CD14-positive monocyte (primary cell): ENCODE measurements around the gene PDIA2. TPM values are rescaled to one million over a fixed set of nuclear protein-coding genes. Genes with fewer than 3 reads are reported as not detected.

ENCODE experiments used
- DNase-seq, 3 donors: peaks; one replicate each; pipeline ENCODE4 v3.0.0-alpha.2; 2011 to 2022
- H2AFZ ChIP-seq: 2 replicates; pipeline ENCODE4 v1.6.0; 2012; ENCODE audit warnings: mild to moderate bottlenecking, low read depth, low read length, inconsistent platforms; ENCODE audit not compliant: insufficient read depth, poor library complexity, severe bottlenecking
- H3K27ac ChIP-seq, 2 donors: 1 replicate in 1 of 2; 2 replicates in 1 of 2; pipeline ENCODE4 v1.5.1; 2012 to 2013; ENCODE audit warnings: low read length in 2 of 2, control low read depth in 1 of 2, inconsistent platforms in 1 of 2, low read depth in 1 of 2, mild to moderate bottlenecking in 1 of 2
- H3K27me3 ChIP-seq, 2 donors: one replicate each; pipeline versions ENCODE4 v1.6.0 to v1.6.1; 2011 to 2013; ENCODE audit warnings: low read length in 2 of 2; ENCODE audit not compliant: control insufficient read depth in 2 of 2, insufficient read depth in 2 of 2
- H3K36me3 ChIP-seq, 2 donors: replicated peaks in 1 of 2; 1 replicate in 1 of 2; 2 replicates in 1 of 2; pipeline versions ENCODE4 v1.5.1 to v1.6.1; 2012 to 2013; ENCODE audit warnings: low read length in 2 of 2, control low read depth in 1 of 2, inconsistent platforms in 1 of 2, mild to moderate bottlenecking in 1 of 2; ENCODE audit not compliant: insufficient read depth in 2 of 2, control insufficient read depth in 1 of 2
- H3K4me1 ChIP-seq, 2 donors: 1 replicate in 1 of 2; 2 replicates in 1 of 2; pipeline versions ENCODE4 v1.5.1 to v1.6.1; 2012 to 2013; ENCODE audit warnings: low read length in 2 of 2, control low read depth in 1 of 2, inconsistent platforms in 1 of 2, mild to moderate bottlenecking in 1 of 2, moderate library complexity in 1 of 2; ENCODE audit not compliant: insufficient read depth in 2 of 2, control insufficient read depth in 1 of 2
- H3K4me2 ChIP-seq: replicated peaks from 2 replicates; pipeline ENCODE3; 2012; ENCODE audit warnings: low read length, moderate library complexity, mild to moderate bottlenecking; ENCODE audit not compliant: poor library complexity, severe bottlenecking; ENCODE audit errors: extremely low read depth
- H3K4me3 ChIP-seq, 3 experiments: fragments of 200-600 bp in 1 of 3; sonication (generic) in 1 of 3; replicated peaks in 1 of 3; 1 replicate in 2 of 3; 2 replicates in 1 of 3; pipeline ENCODE4 v1.5.1; 2011 to 2013; ENCODE audit warnings: low read length in 3 of 3, mild to moderate bottlenecking in 3 of 3, control low read depth in 2 of 3, low read depth in 2 of 3, inconsistent platforms in 1 of 3, moderate library complexity in 1 of 3
- H3K79me2 ChIP-seq: 2 replicates; pipeline ENCODE4 v1.6.0; 2012; ENCODE audit warnings: mild to moderate bottlenecking, control low read depth, inconsistent platforms, low read length, moderate library complexity; ENCODE audit not compliant: insufficient read depth
- H3K9ac ChIP-seq: 2 replicates; pipeline ENCODE4 v1.6.0; 2017; ENCODE audit warnings: low read length, mild to moderate bottlenecking; ENCODE audit not compliant: insufficient read depth, poor library complexity, severe bottlenecking
- H3K9me3 ChIP-seq, 2 donors: replicated peaks in 1 of 2; 1 replicate in 1 of 2; 2 replicates in 1 of 2; pipeline versions ENCODE4 v1.5.1 to v1.6.1; 2012 to 2013; ENCODE audit warnings: low read length in 2 of 2, control low read depth in 1 of 2; ENCODE audit not compliant: control insufficient read depth in 1 of 2, insufficient read depth in 1 of 2
- H4K20me1 ChIP-seq: 2 replicates; pipeline ENCODE4 v1.6.0; 2012; ENCODE audit warnings: mild to moderate bottlenecking, low read length, control low read depth, moderate library complexity; ENCODE audit not compliant: insufficient read depth
- H3K27ac Mint-ChIP-seq, 7 donors: one replicate each; pipeline ENCODE4 v1.8.0; 2020; ENCODE audit warnings: mild to moderate bottlenecking in 7 of 7, mixed read lengths in 7 of 7, moderate library complexity in 6 of 7, inconsistent platforms in 2 of 7
- H3K27me3 Mint-ChIP-seq, 3 donors: one replicate each; pipeline ENCODE4 v1.8.0; 2021 to 2022; ENCODE audit warnings: low read depth in 3 of 3, mild to moderate bottlenecking in 3 of 3, mixed read lengths in 3 of 3, moderate library complexity in 3 of 3, inconsistent platforms in 1 of 3
- H3K36me3 Mint-ChIP-seq, 2 donors: one replicate each; pipeline ENCODE4 v1.8.0; 2020; ENCODE audit warnings: mixed read lengths in 2 of 2, inconsistent platforms in 1 of 2, mild to moderate bottlenecking in 1 of 2
- H3K4me1 Mint-ChIP-seq: one replicate; pipeline ENCODE4 v1.8.0; 2020; ENCODE audit warnings: mild to moderate bottlenecking, mixed read lengths
- H3K4me3 Mint-ChIP-seq, 2 donors: one replicate each; pipeline ENCODE4 v1.8.0; 2020; ENCODE audit warnings: mild to moderate bottlenecking in 2 of 2, mixed read lengths in 2 of 2, moderate library complexity in 1 of 2
- H3K9me3 Mint-ChIP-seq, 7 donors: one replicate each; pipeline ENCODE4 v1.8.0; 2020 to 2022; ENCODE audit warnings: mixed read lengths in 7 of 7, mild to moderate bottlenecking in 6 of 7, moderate library complexity in 6 of 7, inconsistent platforms in 2 of 7
- WGBS: methylation state at CpG from one replicate; pipeline ENCODE4 v1.1.5; 2013; ENCODE audit warnings: missing lambda C conversion rate; ENCODE audit not compliant: insufficient coverage; 5-methylcytosine and 5-hydroxymethylcytosine counted together
- intact Hi-C, 2 donors: fragments of 100-400 bp; cut with micrococcal nuclease; formaldehyde crosslinking; loops; one replicate each; pipeline versions ENCODE4 v1.15.0 to v1.15.1; 2023
- polyA plus RNA-seq, 3 donors: library from polyadenylated mRNA; depleted of rRNA in 1 of 3; unstranded in 2 of 3; stranded (reverse) in 1 of 3; fragments of 300-500 nt in 2 of 3; fragments of >200 nt in 1 of 3; fragmentation: Illumina TruSeq in 2 of 3; gene quantifications; 1 replicate in 2 of 3; 2 replicates in 1 of 3; pipeline ENCODE4 v1.2.3, GENCODE V29; 2012 to 2021
- TF ChIP-seq, protein P1 (sequence below): fragments of 200-600 bp; IDR thresholded peaks from one replicate; pipeline ENCODE4 v1.8.0; 2022; ENCODE audit warnings: antibody characterized with exemption, mild to moderate bottlenecking

Gene PDIA2
- polyA plus RNA-seq, 3 donors: not detected

DNA sequence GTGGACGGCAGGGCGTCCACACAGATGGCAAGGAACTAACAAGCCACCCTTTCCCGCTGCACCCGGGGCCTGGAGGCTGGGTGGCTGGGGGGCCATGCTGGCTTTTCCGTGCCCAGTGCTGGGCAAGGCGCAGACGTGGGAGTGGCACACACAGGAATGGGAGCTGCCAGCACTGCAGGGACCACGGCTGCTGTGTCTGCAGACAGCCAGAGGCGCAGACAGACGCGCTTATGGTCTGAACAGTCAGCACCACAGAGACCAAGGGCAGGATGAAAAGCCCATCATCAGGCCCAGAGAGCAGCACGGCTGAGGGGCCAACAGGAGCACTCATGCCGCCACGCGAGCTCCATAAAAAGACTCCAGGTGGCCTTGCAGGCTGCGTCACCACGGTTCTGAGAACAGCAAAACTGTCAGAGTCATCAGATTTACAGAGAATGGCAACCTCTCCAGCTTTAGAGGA lies 24.0 kb downstream of the PDIA2 start:
- H3K79me2 ChIP-seq: peaks cover 4% of the 10 kb centered on the region
- TF ChIP-seq, protein P1, sequence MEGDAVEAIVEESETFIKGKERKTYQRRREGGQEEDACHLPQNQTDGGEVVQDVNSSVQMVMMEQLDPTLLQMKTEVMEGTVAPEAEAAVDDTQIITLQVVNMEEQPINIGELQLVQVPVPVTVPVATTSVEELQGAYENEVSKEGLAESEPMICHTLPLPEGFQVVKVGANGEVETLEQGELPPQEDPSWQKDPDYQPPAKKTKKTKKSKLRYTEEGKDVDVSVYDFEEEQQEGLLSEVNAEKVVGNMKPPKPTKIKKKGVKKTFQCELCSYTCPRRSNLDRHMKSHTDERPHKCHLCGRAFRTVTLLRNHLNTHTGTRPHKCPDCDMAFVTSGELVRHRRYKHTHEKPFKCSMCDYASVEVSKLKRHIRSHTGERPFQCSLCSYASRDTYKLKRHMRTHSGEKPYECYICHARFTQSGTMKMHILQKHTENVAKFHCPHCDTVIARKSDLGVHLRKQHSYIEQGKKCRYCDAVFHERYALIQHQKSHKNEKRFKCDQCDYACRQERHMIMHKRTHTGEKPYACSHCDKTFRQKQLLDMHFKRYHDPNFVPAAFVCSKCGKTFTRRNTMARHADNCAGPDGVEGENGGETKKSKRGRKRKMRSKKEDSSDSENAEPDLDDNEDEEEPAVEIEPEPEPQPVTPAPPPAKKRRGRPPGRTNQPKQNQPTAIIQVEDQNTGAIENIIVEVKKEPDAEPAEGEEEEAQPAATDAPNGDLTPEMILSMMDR: no peak
- no peaks in the 10 kb centered on the region for H3K9me3 ChIP-seq
- peak overlapping the region in 2 of 7 donors; percentile 69 to 71 for H3K27ac Mint-ChIP-seq
- 99% methylated on average over 12 of the region's 17 CpGs for whole genome bisulfite sequencing
- peaks cover 66 to 96% of the 10 kb centered on the region in 2 donors for H3K36me3 Mint-ChIP-seq
- H3K4me3 ChIP-seq: no peak overlapping the region
- peaks cover 0 to 1% (median 0%) of the 10 kb centered on the region in 3 donors for H3K27me3 Mint-ChIP-seq
- H3K4me1 ChIP-seq: no peaks in the 10 kb centered on the region
- H3K36me3 ChIP-seq: peaks cover 67 to 87% of the 10 kb centered on the region in 2 donors
- no peak overlapping the region for H3K9ac ChIP-seq
- no peak overlapping the region for H3K4me2 ChIP-seq
- no peaks in the 10 kb centered on the region for H3K27me3 ChIP-seq
- H4K20me1 ChIP-seq: peaks cover 6% of the 10 kb centered on the region
- no peaks in the 10 kb centered on the region for H3K4me1 Mint-ChIP-seq
- H2AFZ ChIP-seq: no peak overlapping the region
- no peak overlapping the region for H3K4me3 Mint-ChIP-seq
- intact Hi-C loops: no loop called here
- no peaks in the 10 kb centered on the region for H3K9me3 Mint-ChIP-seq
- DNase-seq: no peak
- no peak overlapping the region for H3K27ac ChIP-seq

DNA sequence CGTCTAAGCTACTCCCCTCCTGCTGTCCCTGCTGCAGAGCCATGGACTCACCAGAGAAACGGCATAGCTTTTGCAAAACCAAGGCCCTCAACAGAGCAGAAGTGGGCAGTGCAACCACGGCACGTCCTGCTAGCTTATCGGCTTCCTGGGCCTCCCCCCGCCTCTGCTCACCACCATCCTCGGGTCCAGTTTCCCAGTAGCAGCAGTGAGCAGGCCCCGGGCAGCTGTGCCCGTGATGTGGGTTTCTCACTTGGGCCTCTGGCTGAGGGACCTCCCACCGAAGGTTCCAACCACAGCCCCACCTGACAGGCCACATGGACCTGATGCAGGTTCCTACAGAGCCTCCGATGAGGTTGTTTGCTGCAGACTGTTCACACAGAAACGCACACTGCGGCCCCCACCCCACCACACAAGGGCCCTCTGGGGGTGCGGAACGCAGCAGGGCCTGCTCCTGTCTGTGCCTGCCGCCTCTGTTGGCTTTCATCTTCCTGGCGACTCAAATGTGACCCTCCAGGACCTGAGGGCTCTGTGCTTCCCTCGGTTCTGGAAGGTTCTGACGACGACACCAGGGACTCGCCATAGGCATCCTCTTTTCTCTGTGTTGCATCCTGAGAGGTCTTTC lies 24.8 kb downstream of the PDIA2 start:
- no peak for DNase-seq
- no peak overlapping the region for H3K4me2 ChIP-seq
- Mint-ChIP-seq H3K27me3 (no peaks in the 10 kb centered on the region), H3K27ac (peak overlapping the region in 2 of 7 donors; percentile 20 to 52), H3K4me3 (no peak overlapping the region), H3K4me1 (no peaks in the 10 kb centered on the region), H3K36me3 (peaks cover 69 to 96% of the 10 kb centered on the region in 2 donors), H3K9me3 (no peaks in the 10 kb centered on the region)
- intact Hi-C loops: no loop called here
- H3K27ac ChIP-seq: no peak overlapping the region
- no peaks in the 10 kb centered on the region for H3K27me3 ChIP-seq
- TF ChIP-seq, protein P1: no peak
- H3K4me3 ChIP-seq: no peak overlapping the region
- no peaks in the 10 kb centered on the region for H3K9me3 ChIP-seq
- peaks cover 6% of the 10 kb centered on the region for H4K20me1 ChIP-seq
- WGBS: 79% methylated on average over 21 of the region's 21 CpGs
- no peaks in the 10 kb centered on the region for H3K4me1 ChIP-seq
- peaks cover 12% of the 10 kb centered on the region for H3K79me2 ChIP-seq
- H2AFZ ChIP-seq: no peak overlapping the region
- no peak overlapping the region for H3K9ac ChIP-seq
- peaks cover 70 to 87% of the 10 kb centered on the region in 2 donors for H3K36me3 ChIP-seq
